ENCODE measurements around the gene MED9. TPM values are rescaled to one million over a fixed set of nuclear protein-coding genes. Genes with fewer than 3 reads are reported as not detected.
"Not testable (repeated sequence)": the region's sequence is repeated elsewhere in the genome, so short reads cannot be mapped to it uniquely, and the experiment has no call there.

The MED9 gene
- total and polyA plus RNA-seq, 8 donors: 4.6 to 12.2 (median 7.1) TPM

GRCh38 chr17:17454276-17454675 is 22.5 kb upstream of the MED9 start:
- Histone ChIP-seq H3K27ac (no peak overlapping the region), H3K27me3 (no peaks in the 10 kb centered on the region), H3K4me1 (no peaks in the 10 kb centered on the region), H3K9me3 (no peaks in the 10 kb centered on the region), H3K36me3 (no peaks in the 10 kb centered on the region), H3K4me3 (no peak overlapping the region)
- DNase-seq (no peak), ATAC-seq (no peak), FAIRE-seq (no peak)
- intact Hi-C loops (cut with DNase I): no loop called here
- WGBS, 2 donors: 55 to 61% methylated on average over 1 of the region's 1 CpG
- no peak for TF ChIP-seq CTCF (IDR thresholded peaks at IDR 0.05)

GRCh38 chr17:17454700-17455099 is 22.1 kb upstream of the MED9 start:
- H3K9me3 ChIP-seq; H3K36me3 ChIP-seq; intact Hi-C loops (cut with DNase I); H3K27me3 ChIP-seq; H3K4me3 ChIP-seq; FAIRE-seq; ATAC-seq; H3K4me1 ChIP-seq; DNase-seq; H3K27ac ChIP-seq: not testable (repeated sequence)
- 37 to 59% methylated on average over 1 of the region's 1 CpG for WGBS, 2 donors

- TF ChIP-seq CTCF (IDR thresholded peaks at IDR 0.05): no peak
- DNase-seq (no peak), ATAC-seq (no peak), FAIRE-seq (no peak)
- Histone ChIP-seq H3K36me3 (no peaks in the 10 kb centered on the region), H3K27ac (no peak overlapping the region), H3K4me1 (no peaks in the 10 kb centered on the region), H3K27me3 (no peaks in the 10 kb centered on the region), H3K9me3 (no peaks in the 10 kb centered on the region), H3K4me3 (no peak overlapping the region)
- intact Hi-C loops (cut with DNase I): no loop called here
- 91 to 96% methylated on average over 4 of the region's 4 CpGs for WGBS, 2 donors
Observed at GRCh38 chr17:17455173-17455572, 21.6 kb upstream of the MED9 start.

GRCh38 chr17:17456251-17456650 is 20.5 kb upstream of the MED9 start:
- ATAC-seq (no peak), DNase-seq (no peak)

GRCh38 chr17:17457680-17458079 is 19.1 kb upstream of the MED9 start:
- FAIRE-seq (no peak), DNase-seq (no peak), ATAC-seq (no peak)
- no peaks in the 10 kb centered on the region for H3K36me3 ChIP-seq
- no peak overlapping the region for H3K4me3 ChIP-seq
- H3K4me1 ChIP-seq: no peaks in the 10 kb centered on the region
- no peaks in the 10 kb centered on the region for H3K9me3 ChIP-seq
- no peak for TF ChIP-seq CTCF (IDR thresholded peaks at IDR 0.05)
- no peak overlapping the region for H3K27ac ChIP-seq
- intact Hi-C loops (cut with DNase I): no loop called here
- no peaks in the 10 kb centered on the region for H3K27me3 ChIP-seq
- 90 to 95% methylated on average over 2 of the region's 2 CpGs for WGBS, 2 donors

More at GRCh38 chr17:17456251-17456650, 20.5 kb upstream of the MED9 start:
- H3K9me3 ChIP-seq: no peaks in the 10 kb centered on the region
- TF ChIP-seq CTCF (IDR thresholded peaks at IDR 0.05): no peak
- FAIRE-seq: no peak
- no peak overlapping the region for H3K4me3 ChIP-seq
- no peak overlapping the region for H3K27ac ChIP-seq
- H3K4me1 ChIP-seq: no peaks in the 10 kb centered on the region
- WGBS, 2 donors: 78 to 84% methylated on average over 19 of the region's 19 CpGs
- no peaks in the 10 kb centered on the region for H3K27me3 ChIP-seq
- no peaks in the 10 kb centered on the region for H3K36me3 ChIP-seq
- intact Hi-C loops (cut with DNase I): no loop called here

GRCh38 chr17:17460038-17460437 is 16.8 kb upstream of the MED9 start:
- H3K27ac ChIP-seq: no peak overlapping the region
- no peak for TF ChIP-seq CTCF (IDR thresholded peaks at IDR 0.05)
- H3K36me3 ChIP-seq: no peaks in the 10 kb centered on the region
- no peaks in the 10 kb centered on the region for H3K4me1 ChIP-seq
- ATAC-seq (no peak), FAIRE-seq (no peak), DNase-seq (no peak)
- H3K9me3 ChIP-seq: no peaks in the 10 kb centered on the region
- H3K27me3 ChIP-seq: no peaks in the 10 kb centered on the region
- 92 to 94% methylated on average over 4 of the region's 4 CpGs for WGBS, 2 donors
- H3K4me3 ChIP-seq: no peak overlapping the region
- intact Hi-C loops (cut with DNase I): no loop called here
